OCI-LY3 (cell line): ENCODE results near the gene SCO2.

Source experiments
- H2AFZ ChIP-seq: fragments of 200-600, 300-600 bp; shearing (Covaris generic); 2 replicates; pipeline ENCODE4 v1.6.0; 2014; ENCODE audit warnings: antibody characterized with exemption, low read depth, low read length
- H3K27ac ChIP-seq: fragments of 200-600, 300-600 bp; sonication (generic); 2 replicates; pipeline ENCODE4 v1.5.1; 2014; ENCODE audit warnings: mild to moderate bottlenecking, low read length, moderate library complexity, mixed read lengths
- H3K27me3 ChIP-seq: fragments of 200-600, 300-600 bp; sonication (generic); 2 replicates; pipeline ENCODE4 v1.6.1; 2014; ENCODE audit warnings: low read depth, low read length, mixed read lengths
- H3K36me3 ChIP-seq: fragments of 200-600, 300-600 bp; sonication (generic); replicated peaks from 2 replicates; pipeline ENCODE3; 2014; ENCODE audit warnings: low read depth, low read length, mixed read lengths
- H3K4me1 ChIP-seq: fragments of 300-600, 200-600 bp; sonication (generic); 2 replicates; pipeline ENCODE4 v1.6.1; 2014; ENCODE audit warnings: low read length, mixed read lengths
- H3K4me2 ChIP-seq: fragments of 200-600, 300-600 bp; sonication (generic); 2 replicates; pipeline ENCODE4 v1.6.1; 2014; ENCODE audit warnings: low read length, mixed read lengths
- H3K4me3 ChIP-seq: fragments of 300-600, 200-600 bp; sonication (generic); 2 replicates; pipeline ENCODE4 v1.5.1; 2014; ENCODE audit warnings: antibody characterized with exemption, mild to moderate bottlenecking, low read length, moderate library complexity
- H3K79me2 ChIP-seq: fragments of 300-600, 200-600 bp; shearing (Covaris generic); 2 replicates; pipeline ENCODE4 v1.6.1; 2014; ENCODE audit warnings: mild to moderate bottlenecking, low read length, mixed read lengths
- H3K9ac ChIP-seq: fragments of 300-600, 200-600 bp; shearing (Covaris generic); 2 replicates; pipeline ENCODE4 v1.6.0; 2014; ENCODE audit warnings: mild to moderate bottlenecking, low read length, moderate library complexity
- H3K9me3 ChIP-seq: fragments of 200-600, 300-600 bp; shearing (Covaris generic); 2 replicates; pipeline ENCODE4 v1.6.1; 2014; ENCODE audit warnings: low read length, mixed read lengths; ENCODE audit not compliant: insufficient read depth
- H4K20me1 ChIP-seq: fragments of 200-600, 300-600 bp; sonication (generic); 2 replicates; pipeline ENCODE4 v1.6.1; 2016; ENCODE audit warnings: low read length, mixed read lengths; ENCODE audit not compliant: insufficient read depth
- EZH2phosphoT487 ChIP-seq: fragments of 200-600 bp; shearing (Covaris generic); IDR thresholded peaks from 2 replicates; pipeline ENCODE4 v1.6.1; 2018; ENCODE audit warnings: antibody characterized with exemption, mixed run types, low read depth
- TF ChIP-seq, protein P1 (sequence below): fragments of 200-600, 300-600 bp; sonication (generic); IDR thresholded peaks from 2 replicates; pipeline ENCODE4 v1.5.1; 2014; ENCODE audit warnings: antibody characterized with exemption, low read length, low read depth

SCO2 gene

DNA sequence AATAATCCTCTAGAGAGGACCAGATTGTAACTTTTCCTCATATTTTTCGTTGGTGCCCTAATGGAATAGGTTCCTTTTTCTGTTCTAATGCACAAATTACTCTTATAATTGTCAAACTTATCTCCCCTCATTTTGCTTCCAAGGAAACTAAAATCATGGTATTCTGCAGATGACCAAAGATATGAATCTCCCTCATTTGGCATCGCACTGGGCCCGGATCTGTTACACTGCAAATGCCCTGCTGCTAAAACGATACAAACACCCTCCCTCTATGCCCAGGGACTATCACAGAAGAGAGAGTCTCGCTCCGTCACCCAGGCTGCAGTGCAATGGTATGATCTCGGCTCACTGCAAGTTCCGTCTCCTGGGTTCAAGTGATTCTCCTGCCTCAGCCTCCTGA is 27.9 kb upstream of the SCO2 start:
- H3K27me3 ChIP-seq: no peaks in the 10 kb centered on the region
- H3K36me3 ChIP-seq: no peaks in the 10 kb centered on the region
- H3K79me2 ChIP-seq: no peaks in the 10 kb centered on the region
- no peak overlapping the region for H3K4me2 ChIP-seq
- no peaks in the 10 kb centered on the region for H3K4me1 ChIP-seq
- no peak overlapping the region for H3K9ac ChIP-seq
- H3K4me3 ChIP-seq: no peak overlapping the region
- no peaks in the 10 kb centered on the region for H4K20me1 ChIP-seq
- TF ChIP-seq, protein P1, sequence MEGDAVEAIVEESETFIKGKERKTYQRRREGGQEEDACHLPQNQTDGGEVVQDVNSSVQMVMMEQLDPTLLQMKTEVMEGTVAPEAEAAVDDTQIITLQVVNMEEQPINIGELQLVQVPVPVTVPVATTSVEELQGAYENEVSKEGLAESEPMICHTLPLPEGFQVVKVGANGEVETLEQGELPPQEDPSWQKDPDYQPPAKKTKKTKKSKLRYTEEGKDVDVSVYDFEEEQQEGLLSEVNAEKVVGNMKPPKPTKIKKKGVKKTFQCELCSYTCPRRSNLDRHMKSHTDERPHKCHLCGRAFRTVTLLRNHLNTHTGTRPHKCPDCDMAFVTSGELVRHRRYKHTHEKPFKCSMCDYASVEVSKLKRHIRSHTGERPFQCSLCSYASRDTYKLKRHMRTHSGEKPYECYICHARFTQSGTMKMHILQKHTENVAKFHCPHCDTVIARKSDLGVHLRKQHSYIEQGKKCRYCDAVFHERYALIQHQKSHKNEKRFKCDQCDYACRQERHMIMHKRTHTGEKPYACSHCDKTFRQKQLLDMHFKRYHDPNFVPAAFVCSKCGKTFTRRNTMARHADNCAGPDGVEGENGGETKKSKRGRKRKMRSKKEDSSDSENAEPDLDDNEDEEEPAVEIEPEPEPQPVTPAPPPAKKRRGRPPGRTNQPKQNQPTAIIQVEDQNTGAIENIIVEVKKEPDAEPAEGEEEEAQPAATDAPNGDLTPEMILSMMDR: no peak
- no peak for TF ChIP-seq EZH2phosphoT487
- no peak overlapping the region for H2AFZ ChIP-seq
- no peak overlapping the region for H3K27ac ChIP-seq
- no peaks in the 10 kb centered on the region for H3K9me3 ChIP-seq

DNA sequence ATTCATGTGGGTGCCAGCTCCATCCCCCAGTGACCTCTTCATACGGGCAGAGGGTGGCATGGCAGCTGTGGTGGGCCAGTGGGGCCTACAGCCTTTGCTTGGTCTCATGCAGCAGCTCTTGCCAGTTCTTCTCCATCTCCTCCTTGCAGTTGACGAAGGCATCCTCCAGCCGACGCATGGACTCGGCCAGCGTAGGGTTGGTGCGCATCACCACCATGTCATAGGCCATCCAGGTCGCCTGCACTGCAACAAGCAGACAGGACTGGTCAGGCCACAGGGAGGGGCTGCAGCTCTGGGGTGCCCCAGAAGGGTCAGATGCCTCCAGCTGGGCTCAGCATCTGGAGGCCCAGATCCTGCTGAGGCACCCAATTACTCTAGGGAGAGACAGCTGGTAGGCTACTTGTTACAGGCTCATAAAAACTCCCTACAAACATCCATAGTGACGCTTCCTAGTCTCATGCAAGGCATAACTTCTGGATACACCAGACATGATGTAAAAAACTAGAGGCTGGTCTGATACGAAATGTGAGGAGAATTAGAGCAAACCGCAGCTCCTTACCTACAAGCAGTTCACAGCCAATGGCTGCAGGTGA is 25.9 kb upstream of the SCO2 start:
- Histone ChIP-seq H3K4me1 (no peaks in the 10 kb centered on the region), H3K36me3 (no peaks in the 10 kb centered on the region), H4K20me1 (no peaks in the 10 kb centered on the region), H3K9ac (no peak overlapping the region), H3K79me2 (no peaks in the 10 kb centered on the region), H3K27me3 (no peaks in the 10 kb centered on the region), H3K9me3 (no peaks in the 10 kb centered on the region), H2AFZ (no peak overlapping the region), H3K27ac (no peak overlapping the region), H3K4me2 (no peak overlapping the region), H3K4me3 (no peak overlapping the region)
- TF ChIP-seq, protein P1: no peak
- TF ChIP-seq EZH2phosphoT487: no peak

DNA sequence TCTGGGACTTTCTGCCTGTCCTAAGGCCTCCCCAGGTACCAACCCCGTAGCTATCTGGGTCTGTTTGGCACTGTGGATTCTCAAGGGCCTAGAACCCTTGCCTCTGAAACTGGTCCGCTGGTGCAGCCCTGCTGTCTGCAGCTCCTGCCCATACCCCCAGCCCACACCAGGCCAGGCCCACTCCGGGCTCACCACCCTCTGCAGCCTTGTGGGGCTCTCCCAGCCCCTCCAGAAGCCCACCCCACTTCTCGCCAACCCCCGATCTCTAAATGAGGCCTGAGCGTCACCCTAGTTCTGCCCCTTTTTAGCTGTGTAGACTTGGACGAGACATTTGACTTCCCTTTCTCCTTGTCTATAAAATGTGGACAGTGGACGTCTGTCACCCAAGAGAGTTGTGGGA is 25.0 kb upstream of the SCO2 start:
- Histone ChIP-seq H2AFZ (no peak overlapping the region), H4K20me1 (no peaks in the 10 kb centered on the region), H3K4me3 (no peak overlapping the region), H3K27me3 (no peaks in the 10 kb centered on the region), H3K79me2 (no peaks in the 10 kb centered on the region), H3K27ac (no peak overlapping the region), H3K9me3 (no peaks in the 10 kb centered on the region), H3K36me3 (no peaks in the 10 kb centered on the region), H3K4me2 (no peak overlapping the region), H3K4me1 (no peaks in the 10 kb centered on the region), H3K9ac (no peak overlapping the region)
- TF ChIP-seq, protein P1: no peak
- TF ChIP-seq EZH2phosphoT487: no peak

DNA sequence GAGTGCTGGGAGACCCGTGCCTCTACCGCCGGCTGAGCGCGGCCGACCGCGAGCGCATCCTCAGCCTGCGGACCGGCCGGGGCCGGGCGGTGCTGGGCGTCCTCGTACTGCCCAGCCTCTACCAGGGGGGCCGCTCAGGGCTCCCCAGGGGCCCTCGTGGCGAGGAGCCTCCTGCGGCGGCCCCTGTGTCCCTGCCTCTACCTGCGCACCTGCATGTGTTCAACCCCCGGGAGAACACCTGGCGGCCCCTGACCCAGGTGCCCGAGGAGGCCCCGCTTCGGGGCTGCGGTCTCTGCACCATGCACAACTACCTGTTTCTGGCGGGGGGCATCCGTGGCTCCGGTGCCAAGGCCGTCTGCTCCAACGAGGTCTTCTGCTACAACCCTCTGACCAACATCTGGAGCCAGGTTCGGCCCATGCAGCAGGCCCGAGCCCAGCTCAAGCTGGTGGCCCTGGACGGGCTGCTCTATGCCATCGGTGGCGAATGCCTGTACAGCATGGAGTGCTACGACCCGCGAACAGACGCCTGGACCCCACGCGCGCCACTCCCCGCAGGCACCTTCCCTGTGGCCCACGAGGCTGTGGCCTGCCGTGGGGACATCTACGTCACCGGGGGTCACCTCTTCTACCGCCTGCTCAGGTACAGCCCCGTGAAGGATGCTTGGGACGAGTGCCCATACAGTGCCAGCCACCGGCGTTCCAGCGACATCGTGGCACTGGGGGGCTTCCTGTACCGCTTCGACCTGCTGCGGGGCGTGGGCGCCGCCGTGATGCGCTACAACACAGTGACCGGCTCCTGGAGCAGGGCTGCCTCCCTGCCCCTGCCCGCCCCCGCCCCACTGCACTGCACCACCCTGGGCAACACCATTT is 23.8 kb upstream of the SCO2 start:
- H3K9ac ChIP-seq: no peak overlapping the region
- no peak overlapping the region for H2AFZ ChIP-seq
- no peaks in the 10 kb centered on the region for H3K79me2 ChIP-seq
- no peak overlapping the region for H3K27ac ChIP-seq
- no peaks in the 10 kb centered on the region for H3K36me3 ChIP-seq
- peaks cover 10% of the 10 kb centered on the region for H3K4me1 ChIP-seq
- H3K9me3 ChIP-seq: no peaks in the 10 kb centered on the region
- H3K27me3 ChIP-seq: no peaks in the 10 kb centered on the region
- TF ChIP-seq EZH2phosphoT487: no peak
- TF ChIP-seq, protein P1: no peak
- no peak overlapping the region for H3K4me2 ChIP-seq
- no peak overlapping the region for H3K4me3 ChIP-seq
- H4K20me1 ChIP-seq: no peaks in the 10 kb centered on the region
